Fibroblast of villous mesenchyme (primary cell): ENCODE results near the gene SETD6. TPM values are rescaled to one million over a fixed set of nuclear protein-coding genes. Genes with fewer than 3 reads are reported as not detected.

ENCODE experiments used
- DNase-seq: peaks from one replicate; pipeline ENCODE4 v3.0.0-alpha.2; 2010; ENCODE audit warnings: low read depth
- H3K4me3 ChIP-seq: 2 replicates; pipeline ENCODE4 v1.5.1; 2011; ENCODE audit warnings: low read depth, mild to moderate bottlenecking, low read length
- CTCF ChIP-seq: IDR thresholded peaks from 2 replicates; pipeline ENCODE4 v1.5.1; 2012; ENCODE audit warnings: low read depth, mild to moderate bottlenecking, low read length; ENCODE audit not compliant: insufficient read depth
- total RNA-seq: library from RNA; depleted of rRNA; stranded (reverse); fragments of >200 nt; gene quantifications from 2 replicates; pipeline ENCODE4 v1.2.3, GENCODE V29; 2012

SETD6 gene
- total RNA-seq, 1 donor, result 8.2 TPM

GRCh38 chr16:58532414-58532813, 17.1 kb downstream of the SETD6 start:
- no peak overlapping the region for H3K4me3 ChIP-seq
- DNase-seq, result no peak
- TF ChIP-seq CTCF, result no peak

GRCh38 chr16:58533751-58534470, 18.6 kb downstream of the SETD6 start:
- no peak overlapping the region for H3K4me3 ChIP-seq
- no peak for DNase-seq
- no peak for TF ChIP-seq CTCF

- TF ChIP-seq CTCF, result no peak
- H3K4me3 ChIP-seq, result no peak overlapping the region
- DNase-seq, result no peak
These were observed 19.8 kb downstream of the SETD6 start for GRCh38 chr16:58535100-58535499.

GRCh38 chr16:58536278-58536677, 21.0 kb downstream of the SETD6 start:
- TF ChIP-seq CTCF, result no peak
- H3K4me3 ChIP-seq, result no peak overlapping the region
- DNase-seq, result no peak

- no peak for DNase-seq
- H3K4me3 ChIP-seq, result no peak overlapping the region
- TF ChIP-seq CTCF, result no peak
These were observed 22.0 kb downstream of the SETD6 start for GRCh38 chr16:58537124-58537906.

- DNase-seq, result no peak
- no peak for TF ChIP-seq CTCF
- H3K4me3 ChIP-seq, result no peak overlapping the region
These were observed 26.4 kb downstream of the SETD6 start for GRCh38 chr16:58541711-58542110.
